ENCODE data around the gene EML4.
"Not testable (repeated sequence)": the region's sequence is repeated elsewhere in the genome, so short reads cannot be mapped to it uniquely, and the experiment has no call there.

EML4 gene

GRCh38 chr2:42333579-42333978 lies 164.4 kb downstream of the EML4 start:
- DNase-seq (ENCODE audit: low spot score) = no peak

- no peak for DNase-seq (ENCODE audit: low spot score)
Measured at GRCh38 chr2:42334220-42334619, 165.1 kb downstream of the EML4 start.

- not testable (repeated sequence) for DNase-seq (ENCODE audit: low spot score)
Measured at GRCh38 chr2:42334865-42335264, 165.7 kb downstream of the EML4 start.

GRCh38 chr2:42335514-42336104 lies 166.5 kb downstream of the EML4 start:
- DNase-seq (ENCODE audit: low spot score) = no peak

GRCh38 chr2:42336361-42336965 lies 167.3 kb downstream of the EML4 start:
- peak; percentile 63 for DNase-seq (ENCODE audit: low spot score)

GRCh38 chr2:42337356-42337820 lies 168.2 kb downstream of the EML4 start:
- DNase-seq (ENCODE audit: low spot score) = no peak

GRCh38 chr2:42337846-42338566 lies 168.9 kb downstream of the EML4 start:
- no peak for DNase-seq (ENCODE audit: low spot score)

GRCh38 chr2:42338567-42339190 lies 169.5 kb downstream of the EML4 start:
- no peak for DNase-seq (ENCODE audit: low spot score)

GRCh38 chr2:42339191-42339912 lies 170.2 kb downstream of the EML4 start:
- DNase-seq (ENCODE audit: low spot score) = peak; percentile 18

- no peak for DNase-seq (ENCODE audit: low spot score)
Measured at GRCh38 chr2:42340045-42340937, 171.1 kb downstream of the EML4 start.

GRCh38 chr2:42340938-42341636 lies 171.9 kb downstream of the EML4 start:
- no peak for DNase-seq (ENCODE audit: low spot score)

GRCh38 chr2:42342061-42342794 lies 173.1 kb downstream of the EML4 start:
- DNase-seq (ENCODE audit: low spot score) = peak; percentile 96

GRCh38 chr2:42342795-42343241 lies 173.7 kb downstream of the EML4 start:
- DNase-seq (ENCODE audit: low spot score) = no peak

- peak; percentile 7 for DNase-seq (ENCODE audit: low spot score)
Measured at GRCh38 chr2:42345986-42346385, 176.8 kb downstream of the EML4 start.

GRCh38 chr2:42346856-42347255 lies 177.7 kb downstream of the EML4 start:
- not testable (repeated sequence) for DNase-seq (ENCODE audit: low spot score)

GRCh38 chr2:42347518-42347917 lies 178.4 kb downstream of the EML4 start:
- not testable (repeated sequence) for DNase-seq (ENCODE audit: low spot score)

- no peak for DNase-seq (ENCODE audit: low spot score)
Measured at GRCh38 chr2:42348113-42348805, 179.1 kb downstream of the EML4 start.

- DNase-seq (ENCODE audit: low spot score) = no peak
Measured at GRCh38 chr2:42350434-42351063, 181.4 kb downstream of the EML4 start.

GRCh38 chr2:42351864-42352263 lies 182.7 kb downstream of the EML4 start:
- DNase-seq (ENCODE audit: low spot score) = no peak
